HepG2 (cell line): ENCODE measurements around the gene RBCK1. TPM values are rescaled to one million over a fixed set of nuclear protein-coding genes. Genes with fewer than 3 reads are reported as not detected.
A peak's percentile ranks its signal among the peaks of the same experiment; 100 is the strongest.

Source experiments
- ATAD3A ChIP-seq: sonication (generic); formaldehyde crosslinking; IDR thresholded peaks from 2 replicates; pipeline ENCODE4 v1.4.0; 2020; ENCODE audit warnings: missing genetic modification reagents
- ETS1 ChIP-seq: sonication (generic); formaldehyde crosslinking; IDR thresholded peaks from 2 replicates; pipeline ENCODE4 v1.4.0; 2020; ENCODE audit warnings: missing genetic modification reagents
- GATA4 ChIP-seq: sonication (generic); IDR thresholded peaks from 2 replicates; pipeline ENCODE4 v1.6.1; 2016; ENCODE audit warnings: antibody characterized with exemption, low read depth, borderline replicate concordance
- HNRNPLL ChIP-seq: fragments of 200-400 bp; formaldehyde crosslinking; IDR thresholded peaks from 2 replicates; pipeline ENCODE4 v1.6.1; 2017; ENCODE audit warnings: mild to moderate bottlenecking, low read depth, low read length; ENCODE audit not compliant: poor library complexity, severe bottlenecking
- HOXA9 ChIP-seq: sonication (generic); formaldehyde crosslinking; IDR thresholded peaks from 2 replicates; pipeline ENCODE4 v1.8.1; 2022; ENCODE audit warnings: missing genetic modification reagents, mild to moderate bottlenecking, moderate library complexity, borderline replicate concordance
- IKZF5 ChIP-seq: IDR thresholded peaks from 2 replicates; pipeline ENCODE4 v1.6.1; 2018; ENCODE audit warnings: missing genetic modification reagents, mild to moderate bottlenecking, missing compliant biosample characterization
- KDM5A ChIP-seq: fragments of 200-600 bp; sonication (generic); IDR thresholded peaks from 2 replicates; pipeline ENCODE4 v1.7.0; 2018; ENCODE audit warnings: antibody characterized with exemption, mild to moderate bottlenecking, low read length, borderline replicate concordance
- KMT2B ChIP-seq: IDR thresholded peaks from 2 replicates; pipeline ENCODE4 v1.6.1; 2016; ENCODE audit warnings: missing genetic modification reagents, missing compliant biosample characterization
- MIXL1 ChIP-seq: IDR thresholded peaks from 2 replicates; pipeline ENCODE4 v1.6.1; 2016
- MLX ChIP-seq: IDR thresholded peaks from 2 replicates; pipeline ENCODE4 v1.6.1; 2016
- PHB2 ChIP-seq: fragments of 450-650 bp; IDR thresholded peaks from 2 replicates; pipeline ENCODE4 v1.6.1; 2018; ENCODE audit not compliant: partially characterized antibody
- PREB ChIP-seq: sonication (generic); formaldehyde crosslinking; IDR thresholded peaks from 2 replicates; pipeline ENCODE4 v1.4.0; 2020; ENCODE audit warnings: missing genetic modification reagents
- SSRP1 ChIP-seq: IDR thresholded peaks from 2 replicates; pipeline ENCODE4 v1.6.1; 2016; ENCODE audit warnings: control low read depth
- STAG1 ChIP-seq: sonication (generic); formaldehyde crosslinking; IDR thresholded peaks from 2 replicates; pipeline ENCODE4 v1.4.0; 2020; ENCODE audit warnings: missing genetic modification reagents
- ZBTB21 ChIP-seq: sonication (generic); formaldehyde crosslinking; IDR thresholded peaks from 2 replicates; pipeline ENCODE4 v1.4.0; 2020; ENCODE audit warnings: missing genetic modification reagents
- ZBTB8A ChIP-seq: sonication (generic); formaldehyde crosslinking; IDR thresholded peaks from 2 replicates; pipeline ENCODE4 v1.4.0; 2020; ENCODE audit warnings: mild to moderate bottlenecking, low read depth, missing genetic modification reagents, borderline replicate concordance
- ZKSCAN8 ChIP-seq: IDR thresholded peaks from 2 replicates; pipeline ENCODE4 v1.6.1; 2016; ENCODE audit warnings: borderline replicate concordance, missing genetic modification reagents, missing compliant biosample characterization
- ZNF431 ChIP-seq: sonication (generic); formaldehyde crosslinking; IDR thresholded peaks from 2 replicates; pipeline ENCODE4 v1.9.0; 2022; ENCODE audit warnings: missing genetic modification reagents, low read depth, mild to moderate bottlenecking, borderline replicate concordance
- ZNF713 ChIP-seq: sonication (generic); formaldehyde crosslinking; IDR thresholded peaks from 2 replicates; pipeline ENCODE4 v1.4.0; 2020; ENCODE audit warnings: mild to moderate bottlenecking, missing genetic modification reagents
- ZNF747 ChIP-seq: sonication (generic); formaldehyde crosslinking; IDR thresholded peaks from 2 replicates; pipeline ENCODE4 v1.8.1; 2023; ENCODE audit warnings: missing genetic modification reagents, mild to moderate bottlenecking, borderline replicate concordance
- polyA plus RNA-seq, 8 experiments: library from polyadenylated mRNA; depleted of rRNA in 3 of 8; stranded (reverse) in 7 of 8; unstranded in 1 of 8; fragments of >200 nt; fragmentation: Illumina TruSeq in 4 of 8; extraction: Trizol in 4 of 8; gene quantifications; 2 replicates each; pipeline versions ENCODE4 v1.2.1 to v1.2.3, GENCODE V29; 2011 to 2016; ENCODE audit warnings: low read depth in 4 of 8, missing spikeins in 1 of 8, mixed read lengths in 1 of 8; ENCODE audit not compliant: insufficient read depth in 1 of 8
- total RNA-seq, 5 experiments: library from RNA; depleted of rRNA; stranded (reverse); fragments of >200 nt; fragmentation: Illumina TruSeq; extraction: Trizol; gene quantifications; 2 replicates each; pipeline ENCODE4 v1.2.3, GENCODE V29; 2016; ENCODE audit warnings: low read depth in 1 of 5

RBCK1 gene
- total and polyA plus RNA-seq, 2 of the 13 experiments (the other 11 are each of a cell fraction or from before 2014, with no cell fraction given) = 149 to 215 TPM

DNA sequence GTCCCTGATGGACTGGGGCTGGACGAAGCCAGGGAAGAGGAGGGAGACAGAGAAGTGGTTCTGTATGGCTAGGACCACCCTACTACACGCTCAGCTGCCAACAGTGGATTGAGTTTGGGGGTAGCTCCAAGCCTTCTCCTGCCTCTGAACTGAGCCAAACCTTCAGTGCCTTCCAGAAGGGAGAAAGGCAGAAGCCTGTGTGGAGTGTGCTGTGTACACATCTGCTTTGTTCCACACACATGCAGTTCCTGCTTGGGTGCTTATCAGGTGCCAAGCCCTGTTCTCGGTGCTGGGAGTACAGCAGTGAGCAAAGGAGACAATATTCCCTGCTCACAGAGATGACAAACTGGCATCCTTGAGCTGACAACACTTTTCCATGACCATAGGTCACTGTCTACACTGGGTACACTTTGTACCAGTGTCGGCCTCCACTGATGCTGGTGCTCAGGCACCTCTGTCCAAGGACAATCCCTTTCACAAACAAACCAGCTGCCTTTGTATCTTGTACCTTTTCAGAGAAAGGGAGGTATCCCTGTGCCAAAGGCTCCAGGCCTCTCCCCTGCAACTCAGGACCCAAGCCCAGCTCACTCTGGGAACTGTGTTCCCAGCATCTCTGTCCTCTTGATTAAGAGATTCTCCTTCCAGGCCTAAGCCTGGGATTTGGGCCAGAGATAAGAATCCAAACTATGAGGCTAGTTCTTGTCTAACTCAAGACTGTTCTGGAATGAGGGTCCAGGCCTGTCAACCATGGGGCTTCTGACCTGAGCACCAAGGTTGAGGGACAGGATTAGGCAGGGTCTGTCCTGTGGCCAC lies 11.3 kb upstream of the RBCK1 start (continued):
- TF ChIP-seq IKZF5 (CRISPR knock-in tag) = peak; percentile 99
- TF ChIP-seq MIXL1 (CRISPR knock-in tag) = peak; percentile 98
- peak; percentile 57; the same call in 1 of the 2 replicates for TF ChIP-seq KDM5A
- no peak for TF ChIP-seq ZNF713 (CRISPR knock-in tag)
- TF ChIP-seq ZKSCAN8 (CRISPR knock-in tag) = peak; percentile 93
- TF ChIP-seq HNRNPLL = no peak
- TF ChIP-seq ETS1 (CRISPR knock-in tag) = no peak
- TF ChIP-seq HOXA9 (CRISPR knock-in tag) = no peak
- peak; percentile 48 for TF ChIP-seq STAG1 (CRISPR knock-in tag)
- peak; percentile 73 for TF ChIP-seq ZNF431 (CRISPR knock-in tag)
- peak; percentile 77 for TF ChIP-seq ZBTB21 (CRISPR knock-in tag)
- TF ChIP-seq SSRP1 (CRISPR knock-in tag) = peak; percentile 67; the same call in 1 of the 2 replicates
- peak; percentile 94; the same call in 1 of the 2 replicates for TF ChIP-seq ZNF747
- peak; percentile 93; the same call in 1 of the 2 replicates for TF ChIP-seq MLX
- no peak; the same call in 1 of the 2 replicates for TF ChIP-seq ZBTB8A
- no peak for TF ChIP-seq PREB (CRISPR knock-in tag)
- no peak for TF ChIP-seq ATAD3A
- no peak for TF ChIP-seq PHB2
- TF ChIP-seq GATA4 = peak; percentile 30; the same call in 1 of the 2 replicates
- peak; percentile 64 for TF ChIP-seq KMT2B
